ENCODE measurements around the gene WDHD1.
"Not testable (repeated sequence)": the region's sequence is repeated elsewhere in the genome, so short reads cannot be mapped to it uniquely, and the experiment has no call there.

The WDHD1 gene

DNA sequence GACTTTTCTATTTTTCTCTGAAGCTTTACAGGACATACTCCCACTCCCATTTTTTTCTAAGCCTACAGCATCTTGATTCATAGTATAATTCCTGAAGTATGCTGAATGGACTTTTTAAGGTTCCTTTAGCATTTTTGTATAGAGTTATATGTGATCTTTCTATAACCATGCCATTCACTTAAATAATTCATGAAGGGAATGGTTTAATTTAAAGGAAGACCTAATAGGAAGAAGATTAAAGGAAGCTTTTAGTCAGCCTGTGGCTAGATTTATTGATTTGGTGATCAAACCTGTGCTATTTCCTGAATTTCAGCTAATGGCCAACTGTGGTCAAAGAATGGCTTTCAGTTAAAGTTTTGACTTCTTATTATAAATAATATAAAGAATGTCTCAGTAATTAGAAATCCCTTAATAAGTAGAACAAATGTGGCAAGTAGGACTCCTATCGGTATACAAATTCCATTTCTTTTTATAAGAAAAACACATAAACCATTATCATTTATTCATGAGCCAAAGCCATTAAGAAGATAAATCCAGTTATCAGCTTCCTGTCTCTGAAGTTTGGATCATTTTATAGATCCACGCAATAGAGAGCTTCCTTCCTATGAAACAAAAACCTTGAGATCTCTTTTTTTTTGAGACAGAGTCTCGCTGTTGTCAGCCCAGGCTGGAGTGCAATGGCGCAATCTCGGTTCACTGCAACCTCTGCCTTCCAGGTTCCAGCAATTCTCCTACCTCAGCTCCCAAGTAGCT lies 20.6 kb upstream of the WDHD1 start:
- no peak for DNase-seq

DNA sequence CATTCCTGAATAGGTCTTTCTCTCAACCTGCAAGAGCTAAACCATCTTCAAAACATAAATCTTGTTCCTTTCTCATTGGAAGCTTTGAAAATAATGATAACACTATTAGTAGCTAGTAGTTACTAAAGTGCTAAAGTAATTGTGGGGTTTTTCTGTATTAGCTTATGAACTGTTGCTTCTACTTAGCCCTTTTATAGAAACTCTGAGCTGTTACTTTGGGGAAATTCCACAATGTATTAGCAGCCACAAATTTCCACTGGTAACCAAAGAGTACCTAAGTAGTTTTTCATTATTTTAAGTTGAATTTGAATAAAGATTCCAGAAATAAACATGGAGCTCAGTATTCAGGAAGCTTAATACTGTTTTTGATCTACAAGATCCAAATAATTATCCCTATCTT lies 18.2 kb upstream of the WDHD1 start:
- DNase-seq: no peak

DNA sequence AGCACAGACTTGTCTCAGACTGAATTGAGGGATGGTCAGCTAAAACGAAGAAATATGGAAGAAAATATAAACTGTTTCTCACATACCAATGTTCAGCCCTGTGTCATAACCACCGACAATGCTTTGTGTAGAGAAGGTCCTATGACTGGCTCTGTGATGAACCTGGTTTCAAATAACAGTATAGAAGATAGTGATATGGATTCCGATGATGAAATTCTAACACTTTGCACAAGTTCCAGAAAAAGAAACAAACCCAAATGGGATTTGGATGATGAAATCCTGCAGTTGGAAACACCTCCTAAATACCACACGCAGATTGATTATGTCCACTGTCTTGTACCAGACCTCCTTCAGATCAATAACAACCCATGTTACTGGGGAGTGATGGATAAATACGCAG lies 16.6 kb upstream of the WDHD1 start:
- DNase-seq: no peak

DNA sequence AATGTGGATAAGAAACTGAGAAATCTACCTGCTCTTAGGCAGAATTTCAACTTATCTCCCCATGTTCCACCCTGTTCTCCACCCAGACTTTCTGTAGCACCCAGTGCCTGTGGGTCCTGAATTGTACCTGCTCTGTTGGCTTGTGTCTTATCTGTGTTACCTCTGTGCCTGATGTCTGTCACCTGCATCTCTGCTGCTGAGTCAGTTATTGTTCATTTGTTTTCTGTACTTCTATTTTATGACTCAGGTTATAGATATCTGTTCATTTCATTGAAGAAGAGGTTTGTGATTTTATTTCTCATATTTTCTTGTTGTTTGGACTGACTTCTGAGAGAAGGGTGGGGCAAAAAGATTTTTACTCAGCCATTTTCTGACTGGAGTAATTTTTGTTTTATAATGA lies 11.8 kb upstream of the WDHD1 start:
- DNase-seq: no peak

DNA sequence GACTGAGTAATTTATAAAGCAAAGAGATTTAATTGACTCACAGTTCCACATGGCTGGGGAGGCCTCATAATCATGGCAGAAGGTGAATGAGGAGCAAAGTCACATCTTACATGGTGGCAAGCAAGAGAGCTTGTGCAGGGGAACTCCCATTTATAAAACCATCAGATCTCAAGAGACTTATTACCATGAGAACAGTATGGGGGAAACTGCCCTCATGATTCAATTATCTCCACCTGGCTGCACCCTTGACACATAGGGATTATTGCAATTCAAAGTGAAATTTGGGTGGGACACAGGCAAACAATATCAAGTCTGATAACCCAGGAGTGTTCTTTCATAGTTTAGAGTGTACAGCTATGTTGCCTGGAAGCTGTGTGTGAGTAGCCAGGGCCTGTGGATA lies 11.1 kb upstream of the WDHD1 start:
- not testable (repeated sequence) for DNase-seq

DNA sequence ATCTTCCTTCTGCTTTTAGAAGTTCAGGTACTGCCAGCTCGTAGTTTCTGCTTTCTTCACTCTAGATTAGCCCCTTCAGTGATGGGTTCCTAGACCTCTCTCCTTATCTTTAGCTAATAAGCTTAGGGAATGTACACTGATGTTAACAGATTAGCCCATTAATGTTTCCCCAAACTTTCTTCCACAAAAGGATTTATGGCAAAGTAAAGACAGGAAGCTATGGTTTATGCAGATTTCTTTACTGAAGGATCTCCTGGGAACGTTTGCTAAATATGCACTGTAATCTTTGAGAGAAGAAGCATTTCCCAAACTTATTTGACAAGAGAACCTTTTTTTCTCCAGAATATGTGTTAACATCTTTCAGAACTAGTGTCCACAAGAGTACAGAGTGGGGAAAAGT lies 4.3 kb upstream of the WDHD1 start:
- no peak for DNase-seq

DNA sequence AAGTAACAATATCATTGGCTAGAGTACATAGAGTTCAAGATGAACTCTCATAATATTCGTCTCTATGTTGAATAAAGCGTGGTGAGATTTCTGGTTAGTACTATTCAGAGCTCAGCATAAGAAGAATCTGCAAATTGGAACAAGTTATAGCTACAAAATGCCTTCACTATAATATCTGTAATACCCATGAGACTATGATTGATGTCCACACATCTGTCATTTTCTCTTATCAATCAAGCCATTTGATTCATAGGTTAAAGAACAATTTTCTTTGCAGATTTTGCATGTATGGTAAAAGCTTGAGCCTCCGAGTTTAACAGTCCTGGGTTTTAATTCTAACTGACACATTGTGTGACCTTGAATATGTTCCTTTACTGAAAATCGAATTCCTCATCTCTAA lies 1.6 kb upstream of the WDHD1 start:
- DNase-seq: no peak

DNA sequence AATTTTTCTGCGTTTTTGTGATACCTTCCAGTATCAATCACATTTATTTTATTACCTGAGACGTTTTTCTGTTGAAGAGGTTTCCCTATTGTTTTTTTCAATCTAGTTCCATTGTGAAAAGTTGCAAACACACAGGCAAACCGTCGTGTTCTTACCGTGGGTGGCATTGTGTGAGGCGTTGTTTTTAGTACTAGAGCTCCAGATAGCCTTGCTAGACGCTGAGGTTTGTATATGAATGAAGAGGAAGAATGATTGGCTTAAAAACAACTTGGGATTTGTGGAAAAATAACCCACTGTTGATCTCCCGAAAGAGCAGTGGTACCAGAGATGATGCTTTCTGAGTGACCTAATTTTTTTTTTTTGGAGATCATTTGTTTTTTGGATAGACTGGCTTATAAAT lies 1.2 kb upstream of the WDHD1 start:
- DNase-seq: no peak

DNA sequence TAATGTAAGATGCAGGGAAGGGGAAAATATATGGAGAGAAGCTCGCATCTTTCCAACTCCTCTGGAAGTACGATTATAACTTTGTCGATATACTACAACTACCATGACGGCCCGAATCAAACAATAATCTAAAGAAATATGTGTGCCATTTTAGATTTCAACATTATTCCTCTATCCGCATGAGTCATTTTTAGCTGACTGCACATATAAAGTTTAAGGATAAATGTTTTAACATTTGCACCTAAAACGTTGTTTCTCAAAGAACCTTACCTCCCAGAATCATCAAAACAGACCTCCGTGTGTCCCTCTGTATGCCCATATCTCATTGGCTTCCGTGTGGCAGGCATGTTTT lies 482 bp downstream of the WDHD1 start:
- DNase-seq: no peak

DNA sequence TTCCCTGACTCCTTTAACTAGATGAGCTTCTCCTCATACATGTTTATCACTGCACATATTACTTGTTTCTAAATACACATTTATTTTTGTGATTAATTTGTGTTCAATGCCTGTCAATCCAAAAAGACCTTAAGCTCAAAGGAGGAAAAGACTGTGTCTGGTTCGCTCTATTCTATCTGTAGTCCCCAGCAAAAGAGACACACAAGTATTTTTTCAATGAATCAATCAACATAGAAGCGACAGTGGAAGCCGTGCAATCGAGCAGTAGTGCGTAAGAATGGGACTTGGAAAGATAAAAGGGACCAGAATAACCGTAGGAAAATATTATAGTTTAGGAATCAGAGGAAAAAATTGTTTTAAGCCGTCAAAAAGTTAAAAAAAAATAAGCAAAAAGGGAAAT lies 951 bp downstream of the WDHD1 start:
- DNase-seq: no peak

DNA sequence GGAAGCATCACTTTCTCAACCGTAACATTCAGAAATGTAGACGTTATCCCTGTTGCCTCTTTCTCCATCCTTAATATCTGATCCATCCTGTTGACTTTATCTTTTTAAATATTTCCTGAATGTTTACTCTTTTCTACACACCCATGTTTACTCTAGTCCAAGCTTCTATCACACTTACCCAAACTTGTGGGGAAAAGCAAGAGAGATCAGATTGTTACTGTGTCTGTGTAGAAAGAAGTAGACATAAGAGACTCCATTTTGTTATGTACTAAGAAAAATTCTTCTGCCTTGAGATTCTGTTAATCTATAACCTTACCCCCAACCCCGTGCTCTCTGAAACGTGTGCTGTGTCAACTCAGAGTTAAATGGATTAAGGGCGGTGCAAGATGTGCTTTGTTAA lies 2.5 kb downstream of the WDHD1 start:
- not testable (repeated sequence) for DNase-seq

DNA sequence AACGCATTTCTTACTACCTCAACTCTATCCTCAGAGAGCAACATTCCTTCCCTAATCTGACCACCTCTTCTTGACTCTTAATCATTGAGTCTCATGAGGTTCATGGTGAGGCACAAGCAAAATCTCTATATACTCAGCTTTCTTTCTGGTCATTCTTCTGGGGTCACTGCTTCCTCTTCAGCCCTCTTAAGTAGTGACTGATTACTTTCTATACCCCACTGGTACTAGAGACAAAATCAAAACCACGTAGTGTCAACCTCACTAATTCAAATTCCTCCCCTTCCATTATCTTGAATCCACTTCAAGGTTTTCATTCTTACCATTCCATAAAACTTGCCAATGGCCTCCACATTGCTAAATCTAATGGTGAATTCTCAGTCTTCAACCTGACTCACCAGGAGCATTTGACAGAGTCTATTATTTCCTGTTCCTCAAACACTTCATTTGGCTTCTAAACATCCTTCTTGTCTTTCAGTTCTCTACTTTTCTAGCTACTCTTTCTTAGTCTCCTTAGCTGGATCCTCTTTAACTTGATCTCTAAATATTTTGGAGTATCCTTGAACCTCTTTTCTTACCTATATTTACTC lies 6.8 kb downstream of the WDHD1 start:
- no peak for DNase-seq

DNA sequence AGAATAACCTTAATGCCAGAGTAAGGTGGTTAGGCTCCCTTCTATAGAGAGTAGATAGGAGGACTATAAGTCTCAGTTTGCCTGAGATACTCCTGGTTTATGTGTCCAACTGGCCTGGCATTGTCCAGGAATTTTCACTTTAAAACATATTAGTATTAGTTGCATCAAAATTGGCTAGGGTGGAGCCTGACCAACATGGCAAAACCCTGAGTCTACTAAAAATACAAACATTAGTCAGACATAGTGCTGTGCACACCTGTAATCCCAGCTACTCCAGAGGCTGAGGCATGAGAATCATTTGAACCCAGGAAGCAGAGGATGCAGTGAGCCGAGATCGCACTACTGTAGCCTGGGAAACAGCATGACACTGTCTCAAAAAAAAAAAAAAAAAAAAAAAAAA lies 11.9 kb downstream of the WDHD1 start:
- DNase-seq: no peak

DNA sequence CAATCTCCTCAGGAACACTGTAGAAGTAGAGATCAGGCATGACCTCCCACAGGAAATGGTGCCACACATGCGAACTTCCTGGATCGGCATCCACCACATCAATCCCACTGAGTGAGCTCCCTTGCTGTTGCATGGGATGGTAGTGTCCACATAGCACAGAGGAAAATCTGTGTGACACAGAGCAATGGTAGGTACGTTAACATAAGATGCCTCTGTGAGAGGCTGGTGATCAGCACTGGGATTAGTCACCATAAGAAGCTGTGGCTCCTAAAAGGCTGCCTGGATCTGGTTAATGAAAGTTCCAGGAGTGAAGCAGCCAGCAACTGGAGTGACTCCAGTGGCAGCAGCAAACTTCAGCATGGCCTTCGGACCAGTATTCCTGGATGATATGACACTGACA lies 21.8 kb downstream of the WDHD1 start:
- no peak for DNase-seq

DNA sequence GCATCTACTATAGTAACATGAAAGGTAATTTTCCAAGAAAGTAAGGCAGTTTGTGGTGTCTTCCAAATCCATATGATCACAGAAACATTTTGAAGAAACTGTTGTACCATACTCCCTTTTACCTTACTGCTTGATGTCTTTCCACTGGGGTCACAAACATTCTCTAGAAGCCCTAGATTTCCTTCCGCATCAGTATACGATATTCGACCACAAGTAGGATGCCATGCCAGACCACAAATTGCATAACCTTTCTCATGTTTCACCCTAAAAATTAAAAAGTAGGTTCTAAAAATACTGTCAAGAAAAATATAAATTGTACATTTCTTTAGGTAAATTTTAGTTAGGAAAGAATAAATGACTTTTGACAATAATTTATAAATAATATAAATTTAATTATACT lies 26.5 kb downstream of the WDHD1 start:
- no peak for DNase-seq

DNA sequence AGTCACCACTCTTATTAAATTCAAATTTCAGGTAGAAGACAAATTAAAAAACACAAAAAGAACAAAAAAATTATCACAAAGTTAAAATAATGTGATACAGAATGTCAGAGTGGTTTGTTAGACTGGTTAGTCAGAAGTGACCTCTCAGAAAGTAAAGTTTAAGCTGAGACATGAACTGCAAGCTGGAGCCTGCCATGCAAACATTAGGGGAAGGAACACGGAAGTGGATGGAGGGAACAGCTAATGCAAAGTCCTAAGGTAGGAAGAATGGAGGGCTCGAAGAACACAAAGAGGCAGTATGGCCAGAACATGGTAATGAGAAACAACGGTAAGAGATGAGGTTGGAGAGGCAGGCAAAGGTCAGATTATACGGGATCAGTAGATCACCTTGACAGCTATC lies 41.7 kb downstream of the WDHD1 start:
- no peak for DNase-seq

DNA sequence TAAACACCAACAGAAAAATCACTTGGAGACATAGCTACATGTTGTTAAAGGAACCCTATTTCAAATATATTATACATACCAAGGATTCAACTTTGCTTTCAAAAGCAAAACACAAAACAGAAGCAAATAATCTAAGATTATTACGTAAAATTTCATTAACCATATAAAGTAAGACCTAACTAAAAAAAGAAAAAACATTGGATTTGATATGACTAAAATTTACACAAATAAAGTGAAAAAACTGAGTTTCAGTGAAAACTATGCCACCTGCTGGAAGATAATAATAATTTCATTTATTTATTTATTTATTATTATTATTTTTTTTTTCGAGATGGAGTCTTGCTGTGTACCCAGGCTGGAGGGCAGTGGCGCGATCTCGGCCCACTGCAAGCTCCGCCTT lies 45.2 kb downstream of the WDHD1 start:
- DNase-seq: no peak

DNA sequence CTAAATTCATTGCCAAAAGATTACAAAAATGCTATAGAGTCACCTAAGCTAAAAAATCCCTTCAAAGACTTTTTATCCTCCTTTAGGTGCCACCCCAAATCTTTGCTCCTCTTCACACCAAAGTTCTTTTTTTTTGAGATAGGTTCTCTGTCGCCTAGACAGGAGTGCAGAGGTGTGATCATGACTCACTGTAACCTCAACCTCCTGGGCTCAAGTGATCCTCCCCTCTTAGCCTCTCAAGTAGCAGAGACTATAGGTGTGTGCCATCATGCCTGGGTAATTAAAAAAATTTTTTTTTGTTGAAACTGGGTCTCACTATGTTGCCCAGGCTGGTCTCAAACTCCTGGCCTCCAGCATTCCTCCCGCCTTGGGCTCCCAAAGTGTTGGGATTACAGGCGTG lies 47.9 kb downstream of the WDHD1 start:
- no peak for DNase-seq

DNA sequence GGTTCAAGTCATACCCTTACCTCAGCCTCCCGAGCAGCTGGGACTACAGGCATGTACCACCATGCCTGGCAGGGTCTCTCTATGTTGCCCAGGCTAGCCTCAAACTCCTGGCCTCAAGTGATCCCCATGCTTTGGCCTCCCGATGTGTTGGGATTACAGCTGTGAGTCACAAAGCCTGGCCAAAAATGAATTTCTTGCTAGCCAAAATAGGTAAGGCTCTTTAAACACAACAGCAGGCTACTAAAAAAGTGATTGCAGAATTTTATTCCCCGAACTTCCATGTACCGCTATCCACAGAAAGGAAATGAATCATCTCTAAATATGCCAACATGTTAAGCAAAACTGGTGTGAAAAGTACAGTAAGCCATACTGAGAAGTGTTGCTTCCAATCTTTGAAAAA lies 50.6 kb downstream of the WDHD1 start:
- no peak for DNase-seq

DNA sequence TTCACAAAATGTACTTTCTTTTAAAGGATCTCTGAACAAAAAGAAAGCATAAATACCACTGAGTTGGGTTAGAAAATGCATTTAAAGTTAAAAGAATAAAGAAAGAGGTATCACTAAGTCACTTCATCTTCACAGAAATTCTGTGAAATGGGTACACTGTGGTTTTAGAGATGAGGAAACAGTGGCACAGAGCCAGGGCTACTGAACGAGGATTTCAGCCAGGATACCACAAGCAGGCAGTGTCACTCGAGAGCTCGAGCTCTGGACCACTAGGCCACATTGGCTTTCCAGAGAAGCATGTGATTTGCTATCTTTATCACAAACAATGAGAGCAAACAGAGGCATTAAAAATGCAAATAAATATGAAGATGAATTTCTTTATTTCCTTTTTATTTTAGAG lies 51.0 kb downstream of the WDHD1 start:
- no peak for DNase-seq

DNA sequence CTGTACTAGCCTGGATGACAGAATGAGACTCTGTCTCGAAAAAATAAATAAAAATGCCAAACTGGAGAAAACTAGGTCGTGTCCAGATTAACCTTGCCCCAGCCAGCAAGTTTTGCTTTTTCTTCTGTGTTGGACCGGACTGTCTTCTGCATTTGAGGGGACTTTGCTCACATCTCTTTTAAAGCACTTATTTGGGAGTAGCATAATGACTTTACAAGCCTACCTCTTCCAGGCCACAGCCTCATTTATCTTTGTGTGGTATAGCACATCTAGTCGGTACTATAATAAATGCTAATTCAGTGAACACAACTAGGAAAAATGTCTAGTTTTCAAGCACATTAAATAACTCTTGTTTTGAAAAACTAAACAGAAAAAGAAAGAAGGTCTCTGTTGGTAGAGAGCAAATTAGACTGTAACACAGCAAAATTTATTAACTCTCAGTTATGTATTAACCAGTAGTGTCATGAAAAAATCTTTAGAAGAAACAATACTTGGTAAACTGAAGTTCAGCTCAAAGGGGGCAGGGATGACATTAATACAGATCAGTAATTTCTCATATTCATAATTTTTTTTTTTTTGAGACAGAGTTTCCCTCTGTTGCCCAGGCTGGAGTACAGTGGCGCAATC lies 52.0 kb downstream of the WDHD1 start:
- no peak for DNase-seq

DNA sequence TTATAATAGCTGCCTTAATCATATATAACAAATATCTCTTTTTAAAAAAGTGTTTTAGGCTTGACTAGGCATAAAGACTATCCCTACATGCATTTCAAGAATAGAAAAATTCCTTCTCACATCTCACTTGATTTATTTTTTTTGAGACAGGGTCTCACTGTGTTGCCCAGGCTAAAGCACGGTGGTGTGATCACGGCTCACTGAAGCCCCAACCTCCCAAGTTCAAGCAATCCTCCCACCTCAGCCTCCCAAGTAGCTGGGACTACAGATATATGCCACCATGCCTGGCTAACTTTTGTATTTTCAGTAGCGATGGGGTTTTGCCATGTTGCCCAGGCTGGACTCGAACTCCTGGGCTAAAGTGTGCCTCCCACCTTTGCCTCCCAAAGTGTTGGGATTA lies 59.4 kb downstream of the WDHD1 start:
- no peak for DNase-seq

DNA sequence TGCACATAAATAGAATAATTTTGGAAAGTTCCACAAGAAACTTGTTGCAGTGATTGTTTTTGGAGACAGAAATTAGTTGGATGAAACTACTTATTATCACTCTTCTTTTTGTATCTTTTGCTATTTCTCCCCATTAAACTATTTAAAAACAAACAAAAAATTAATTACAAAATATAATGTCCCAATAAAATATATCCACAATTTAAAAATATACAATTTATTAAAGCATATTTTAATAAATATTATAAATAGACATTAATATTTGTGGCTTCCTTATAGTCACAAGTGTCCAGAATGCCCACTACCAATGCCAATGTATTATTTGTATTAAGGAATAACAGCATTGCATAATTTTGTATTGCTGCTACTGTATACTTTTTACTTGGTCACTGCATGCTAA lies 71.8 kb downstream of the WDHD1 start:
- no peak for DNase-seq

DNA sequence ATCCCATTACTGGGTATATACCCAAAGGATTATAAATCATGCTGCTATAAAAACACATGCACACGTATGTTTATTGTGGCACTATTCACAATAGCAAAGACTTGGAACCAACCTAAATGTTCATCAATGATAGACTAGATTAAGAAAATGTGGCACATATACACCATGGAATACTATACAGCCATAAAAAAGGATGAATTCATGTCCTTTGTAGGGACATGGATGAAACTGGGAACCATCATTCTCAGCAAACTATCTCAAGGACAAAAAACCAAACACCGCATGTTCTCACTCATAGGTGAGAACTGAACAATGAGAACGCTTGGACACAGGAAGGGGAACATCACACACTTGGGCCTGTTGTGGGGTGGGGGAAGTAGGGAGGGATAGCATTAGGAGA lies 73.3 kb downstream of the WDHD1 start:
- DNase-seq: not testable (repeated sequence)

DNA sequence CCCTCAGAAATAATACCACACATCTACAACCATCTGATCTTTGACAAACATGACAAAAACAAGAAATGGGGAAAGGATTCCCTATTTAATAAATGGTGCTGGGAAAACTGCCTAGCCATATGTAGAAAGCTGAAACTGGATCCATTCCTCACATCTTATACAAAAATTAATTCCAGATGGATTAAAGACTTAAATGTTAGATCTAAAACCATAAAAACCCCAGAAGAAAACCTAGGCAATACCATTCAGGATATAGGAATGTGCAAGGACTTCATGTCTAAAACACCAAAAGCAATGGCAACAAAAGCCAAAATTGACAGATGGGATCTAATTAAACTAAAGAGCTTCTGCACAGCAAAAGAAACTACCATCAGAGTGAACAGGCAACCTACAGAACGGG lies 74.1 kb downstream of the WDHD1 start:
- DNase-seq: not testable (repeated sequence)

All from stimulated activated CD4-positive, alpha-beta T cell treated with anti-CD3 and anti-CD28 coated beads, Interleukin-4, amount 100 ng/mL, for 4 hours (primary cell).